Measurements from ENCODE around the gene MSANTD1.

MSANTD1 gene

DNA sequence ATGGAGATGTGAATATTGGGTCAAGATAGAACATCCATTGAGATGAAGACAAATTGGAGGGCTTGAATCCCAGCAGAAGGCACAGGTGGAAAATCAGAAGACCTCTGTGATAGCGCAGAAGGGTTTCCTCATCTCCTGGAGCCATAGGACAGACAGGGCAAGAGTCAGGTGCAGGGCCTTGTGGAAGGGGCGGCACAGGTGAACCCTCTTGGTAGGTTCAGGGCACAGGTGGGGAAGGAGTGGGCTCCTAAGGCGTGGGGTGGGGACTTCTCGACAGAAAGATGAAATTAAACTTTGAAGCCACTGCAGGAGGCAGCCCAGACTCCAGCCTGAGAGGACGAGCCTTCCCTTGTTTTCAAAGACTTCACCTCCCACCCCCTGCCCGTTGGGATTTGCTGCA is 34.5 kb downstream of the MSANTD1 start:
- no peaks in the 10 kb centered on the region for H3K9me3 ChIP-seq (ENCODE audit: low read length)
- no peaks in the 10 kb centered on the region for H3F3A ChIP-seq (ENCODE audit: insufficient read depth, low read length)
- H3K27me3 ChIP-seq (ENCODE audit: insufficient read depth, low read length), result no peaks in the 10 kb centered on the region; the same call in 1 of the 2 replicates
- no peak overlapping the region for H3K4me2 ChIP-seq (ENCODE audit: low read length)
- no peak overlapping the region for H2AFZ ChIP-seq (ENCODE audit: low read length)
- H3K4me1 ChIP-seq (ENCODE audit: insufficient read depth, low read length, severe bottlenecking), result no peaks in the 10 kb centered on the region
- no peak overlapping the region for H3K4me3 ChIP-seq (ENCODE audit: low read depth, low read length, poor library complexity, severe bottlenecking)
- no peak overlapping the region for H3K9ac ChIP-seq (ENCODE audit: low read length)
- no peaks in the 10 kb centered on the region for H3K79me2 ChIP-seq (ENCODE audit: insufficient read depth, low read length)
- H3K27ac ChIP-seq (ENCODE audit: low read depth, low read length, poor library complexity, severe bottlenecking), result no peak overlapping the region
- no peaks in the 10 kb centered on the region for H3K36me3 ChIP-seq (ENCODE audit: insufficient read depth, low read length)
- no peaks in the 10 kb centered on the region for H3K9me2 ChIP-seq (ENCODE audit: low read depth, low read length)
- no peaks in the 10 kb centered on the region for H4K20me1 ChIP-seq (ENCODE audit: insufficient read depth, low read length)
- TF ChIP-seq, protein P1, sequence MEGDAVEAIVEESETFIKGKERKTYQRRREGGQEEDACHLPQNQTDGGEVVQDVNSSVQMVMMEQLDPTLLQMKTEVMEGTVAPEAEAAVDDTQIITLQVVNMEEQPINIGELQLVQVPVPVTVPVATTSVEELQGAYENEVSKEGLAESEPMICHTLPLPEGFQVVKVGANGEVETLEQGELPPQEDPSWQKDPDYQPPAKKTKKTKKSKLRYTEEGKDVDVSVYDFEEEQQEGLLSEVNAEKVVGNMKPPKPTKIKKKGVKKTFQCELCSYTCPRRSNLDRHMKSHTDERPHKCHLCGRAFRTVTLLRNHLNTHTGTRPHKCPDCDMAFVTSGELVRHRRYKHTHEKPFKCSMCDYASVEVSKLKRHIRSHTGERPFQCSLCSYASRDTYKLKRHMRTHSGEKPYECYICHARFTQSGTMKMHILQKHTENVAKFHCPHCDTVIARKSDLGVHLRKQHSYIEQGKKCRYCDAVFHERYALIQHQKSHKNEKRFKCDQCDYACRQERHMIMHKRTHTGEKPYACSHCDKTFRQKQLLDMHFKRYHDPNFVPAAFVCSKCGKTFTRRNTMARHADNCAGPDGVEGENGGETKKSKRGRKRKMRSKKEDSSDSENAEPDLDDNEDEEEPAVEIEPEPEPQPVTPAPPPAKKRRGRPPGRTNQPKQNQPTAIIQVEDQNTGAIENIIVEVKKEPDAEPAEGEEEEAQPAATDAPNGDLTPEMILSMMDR (IDR thresholded peaks at IDR 0.05; ENCODE audit: low read length), result no peak
- no peak for TF ChIP-seq EZH2 (IDR thresholded peaks at IDR 0.05; ENCODE audit: borderline replicate concordance, low read length)

DNA sequence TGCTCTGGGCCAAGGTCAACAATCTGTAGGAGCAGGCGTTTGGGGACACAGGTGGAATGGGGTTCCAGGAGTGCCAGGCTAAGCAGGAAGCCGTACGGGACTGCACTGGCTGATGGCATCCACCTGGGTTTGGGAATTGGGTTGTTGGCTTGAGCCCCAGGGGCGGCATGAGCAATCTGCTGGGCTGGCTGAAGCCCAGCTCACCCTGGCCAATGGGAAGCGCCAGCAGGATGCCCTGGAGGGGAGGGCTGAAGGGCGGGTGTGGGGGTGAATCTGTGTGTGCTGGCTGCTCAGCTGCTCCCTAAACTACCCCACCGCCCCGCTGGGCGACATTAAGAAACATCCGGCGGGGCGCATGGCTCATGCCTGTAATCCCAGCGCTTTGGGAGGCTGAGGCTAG is 35.0 kb downstream of the MSANTD1 start:
- H2AFZ ChIP-seq (ENCODE audit: low read length), result no peak overlapping the region
- no peaks in the 10 kb centered on the region for H3K9me3 ChIP-seq (ENCODE audit: low read length)
- no peaks in the 10 kb centered on the region for H3K79me2 ChIP-seq (ENCODE audit: insufficient read depth, low read length)
- no peaks in the 10 kb centered on the region for H3K9me2 ChIP-seq (ENCODE audit: low read depth, low read length)
- no peaks in the 10 kb centered on the region; the same call in 1 of the 2 replicates for H3K27me3 ChIP-seq (ENCODE audit: insufficient read depth, low read length)
- no peak overlapping the region for H3K4me3 ChIP-seq (ENCODE audit: low read depth, low read length, poor library complexity, severe bottlenecking)
- no peak overlapping the region for H3K4me2 ChIP-seq (ENCODE audit: low read length)
- no peaks in the 10 kb centered on the region for H3K36me3 ChIP-seq (ENCODE audit: insufficient read depth, low read length)
- no peaks in the 10 kb centered on the region for H4K20me1 ChIP-seq (ENCODE audit: insufficient read depth, low read length)
- TF ChIP-seq, protein P1 (IDR thresholded peaks at IDR 0.05; ENCODE audit: low read length), result no peak
- no peak for TF ChIP-seq EZH2 (IDR thresholded peaks at IDR 0.05; ENCODE audit: borderline replicate concordance, low read length)
- H3K4me1 ChIP-seq (ENCODE audit: insufficient read depth, low read length, severe bottlenecking), result no peaks in the 10 kb centered on the region
- H3K9ac ChIP-seq (ENCODE audit: low read length), result no peak overlapping the region
- no peaks in the 10 kb centered on the region for H3F3A ChIP-seq (ENCODE audit: insufficient read depth, low read length)
- no peak overlapping the region for H3K27ac ChIP-seq (ENCODE audit: low read depth, low read length, poor library complexity, severe bottlenecking)

- H3K27me3 ChIP-seq (ENCODE audit: insufficient read depth, low read length), result no peaks in the 10 kb centered on the region; the same call in 1 of the 2 replicates
- H2AFZ ChIP-seq (ENCODE audit: low read length), result no peak overlapping the region
- H3K9me3 ChIP-seq (ENCODE audit: low read length), result no peaks in the 10 kb centered on the region
- no peak overlapping the region for H3K4me3 ChIP-seq (ENCODE audit: low read depth, low read length, poor library complexity, severe bottlenecking)
- TF ChIP-seq EZH2 (IDR thresholded peaks at IDR 0.05; ENCODE audit: borderline replicate concordance, low read length), result no peak
- TF ChIP-seq, protein P1 (IDR thresholded peaks at IDR 0.05; ENCODE audit: low read length), result no peak
- no peaks in the 10 kb centered on the region for H3K4me1 ChIP-seq (ENCODE audit: insufficient read depth, low read length, severe bottlenecking)
- H3K4me2 ChIP-seq (ENCODE audit: low read length), result no peak overlapping the region
- no peaks in the 10 kb centered on the region for H4K20me1 ChIP-seq (ENCODE audit: insufficient read depth, low read length)
- H3K36me3 ChIP-seq (ENCODE audit: insufficient read depth, low read length), result no peaks in the 10 kb centered on the region
- H3K9ac ChIP-seq (ENCODE audit: low read length), result no peak overlapping the region
- no peaks in the 10 kb centered on the region for H3K79me2 ChIP-seq (ENCODE audit: insufficient read depth, low read length)
- no peaks in the 10 kb centered on the region for H3K9me2 ChIP-seq (ENCODE audit: low read depth, low read length)
- H3K27ac ChIP-seq (ENCODE audit: low read depth, low read length, poor library complexity, severe bottlenecking), result no peak overlapping the region
- no peaks in the 10 kb centered on the region for H3F3A ChIP-seq (ENCODE audit: insufficient read depth, low read length)
Observed at GRCh38 chr4:3284734-3285557, 36.0 kb downstream of the MSANTD1 start.
